Measurements from ENCODE around the gene NUTF2.
A peak's percentile ranks its signal among the peaks of the same experiment; 100 is the strongest.

NUTF2 gene

GRCh38 chr16:67837811-67838210 lies 8.9 kb upstream of the NUTF2 start:
- H3K4me1 ChIP-seq (ENCODE audit: control insufficient read depth, insufficient read depth, low read length, poor library complexity, severe bottlenecking) = no peaks in the 10 kb centered on the region
- no peak overlapping the region for H3K4me3 ChIP-seq (ENCODE audit: extremely low read depth, insufficient read depth, low read length, poor library complexity, severe bottlenecking)
- no peak overlapping the region for H3K27ac ChIP-seq (ENCODE audit: low read depth, low read length, severe bottlenecking)
- no peaks in the 10 kb centered on the region for H3K9me3 ChIP-seq (ENCODE audit: control insufficient read depth, low read length)
- H3K36me3 ChIP-seq (ENCODE audit: control insufficient read depth, insufficient read depth, low read length) = no peaks in the 10 kb centered on the region
- 93 to 100% methylated on average over 1 to 2 of the region's 2 CpGs for WGBS, 2 experiments (ENCODE audit: insufficient coverage in 2 of 2)

GRCh38 chr16:67841198-67841815 lies 5.4 kb upstream of the NUTF2 start:
- H3K4me1 ChIP-seq (ENCODE audit: control insufficient read depth, insufficient read depth, low read length, poor library complexity, severe bottlenecking) = peaks cover 27% of the 10 kb centered on the region
- peak overlapping the region; percentile 82 for H3K27ac ChIP-seq (ENCODE audit: low read depth, low read length, severe bottlenecking)
- no peaks in the 10 kb centered on the region for H3K9me3 ChIP-seq (ENCODE audit: control insufficient read depth, low read length)
- H3K36me3 ChIP-seq (ENCODE audit: control insufficient read depth, insufficient read depth, low read length) = peaks cover 4% of the 10 kb centered on the region
- 64 to 70% methylated on average over 17 of the region's 17 CpGs for WGBS, 2 experiments (ENCODE audit: insufficient coverage in 2 of 2)
- H3K4me3 ChIP-seq (ENCODE audit: extremely low read depth, insufficient read depth, low read length, poor library complexity, severe bottlenecking) = peak overlapping the region; percentile 62

GRCh38 chr16:67841816-67842508 lies 4.8 kb upstream of the NUTF2 start, which contains the start of gene THAP11:
Gene THAP11, plus strand, starts transcription at chr16:67842320. Its CDS starts 235 bp downstream, at chr16:67842555.
- peaks cover 27% of the 10 kb centered on the region for H3K4me1 ChIP-seq (ENCODE audit: control insufficient read depth, insufficient read depth, low read length, poor library complexity, severe bottlenecking)
- H3K27ac ChIP-seq (ENCODE audit: low read depth, low read length, severe bottlenecking) = peak within 1 kb of the TSS; percentile 82
- 0 to 2% methylated on average over 68 to 73 of the region's 83 CpGs for WGBS, 2 experiments (ENCODE audit: insufficient coverage in 2 of 2)
- H3K9me3 ChIP-seq (ENCODE audit: control insufficient read depth, low read length) = no peaks in the 10 kb centered on the region
- H3K36me3 ChIP-seq (ENCODE audit: control insufficient read depth, insufficient read depth, low read length) = peaks cover 4% of the 10 kb centered on the region
- H3K4me3 ChIP-seq (ENCODE audit: extremely low read depth, insufficient read depth, low read length, poor library complexity, severe bottlenecking) = peak within 1 kb of the TSS; percentile 62

GRCh38 chr16:67842509-67843342 lies 4.0 kb upstream of the NUTF2 start:
- peak overlapping the region; percentile 82 for H3K27ac ChIP-seq (ENCODE audit: low read depth, low read length, severe bottlenecking)
- 2% methylated on average over 60 to 62 of the region's 67 CpGs for WGBS, 2 experiments (ENCODE audit: insufficient coverage in 2 of 2)

GRCh38 chr16:67843343-67843765 lies 3.4 kb upstream of the NUTF2 start:
- H3K27ac ChIP-seq (ENCODE audit: low read depth, low read length, severe bottlenecking) = peak overlapping the region; percentile 82
- peaks cover 27% of the 10 kb centered on the region for H3K4me1 ChIP-seq (ENCODE audit: control insufficient read depth, insufficient read depth, low read length, poor library complexity, severe bottlenecking)
- WGBS, 2 experiments (ENCODE audit: insufficient coverage in 2 of 2) = 35 to 39% methylated on average over 11 of the region's 11 CpGs
- H3K9me3 ChIP-seq (ENCODE audit: control insufficient read depth, low read length) = no peaks in the 10 kb centered on the region
- H3K36me3 ChIP-seq (ENCODE audit: control insufficient read depth, insufficient read depth, low read length) = peaks cover 7% of the 10 kb centered on the region
- H3K4me3 ChIP-seq (ENCODE audit: extremely low read depth, insufficient read depth, low read length, poor library complexity, severe bottlenecking) = peak overlapping the region; percentile 62

More at GRCh38 chr16:67842509-67843342, 4.0 kb upstream of the NUTF2 start:
- no peaks in the 10 kb centered on the region for H3K9me3 ChIP-seq (ENCODE audit: control insufficient read depth, low read length)
- peaks cover 27% of the 10 kb centered on the region for H3K4me1 ChIP-seq (ENCODE audit: control insufficient read depth, insufficient read depth, low read length, poor library complexity, severe bottlenecking)
- H3K4me3 ChIP-seq (ENCODE audit: extremely low read depth, insufficient read depth, low read length, poor library complexity, severe bottlenecking) = peak overlapping the region; percentile 62
- peaks cover 4% of the 10 kb centered on the region for H3K36me3 ChIP-seq (ENCODE audit: control insufficient read depth, insufficient read depth, low read length)

- no peaks in the 10 kb centered on the region for H3K9me3 ChIP-seq (ENCODE audit: control insufficient read depth, low read length)
- H3K4me3 ChIP-seq (ENCODE audit: extremely low read depth, insufficient read depth, low read length, poor library complexity, severe bottlenecking) = no peak overlapping the region
- WGBS, 2 experiments (ENCODE audit: insufficient coverage in 2 of 2) = 65 to 88% methylated on average over 3 to 4 of the region's 4 CpGs
- no peak overlapping the region for H3K27ac ChIP-seq (ENCODE audit: low read depth, low read length, severe bottlenecking)
- peaks cover 27% of the 10 kb centered on the region for H3K4me1 ChIP-seq (ENCODE audit: control insufficient read depth, insufficient read depth, low read length, poor library complexity, severe bottlenecking)
- peaks cover 17% of the 10 kb centered on the region for H3K36me3 ChIP-seq (ENCODE audit: control insufficient read depth, insufficient read depth, low read length)
Measured at GRCh38 chr16:67844497-67844896, 2.2 kb upstream of the NUTF2 start.

- Histone ChIP-seq H3K4me3 (ENCODE audit: extremely low read depth, insufficient read depth, low read length, poor library complexity, severe bottlenecking) (peak overlapping the region; percentile 99), H3K27ac (ENCODE audit: low read depth, low read length, severe bottlenecking) (peak overlapping the region; percentile 93), H3K36me3 (ENCODE audit: control insufficient read depth, insufficient read depth, low read length) (peaks cover 20% of the 10 kb centered on the region), H3K9me3 (ENCODE audit: control insufficient read depth, low read length) (no peaks in the 10 kb centered on the region), H3K4me1 (ENCODE audit: control insufficient read depth, insufficient read depth, low read length, poor library complexity, severe bottlenecking) (peaks cover 27% of the 10 kb centered on the region)
- 87 to 93% methylated on average over 5 of the region's 5 CpGs for WGBS, 2 experiments (ENCODE audit: insufficient coverage in 2 of 2)
Measured at GRCh38 chr16:67845291-67846062, 1.3 kb upstream of the NUTF2 start.

GRCh38 chr16:67846063-67846319 lies 742 bp upstream of the NUTF2 start:
- 100% methylated on average over 1 of the region's 2 CpGs; no CpG with 5 or more reads in 1 of the 2 experiments for WGBS, 2 experiments (ENCODE audit: insufficient coverage in 2 of 2)
- H3K27ac ChIP-seq (ENCODE audit: low read depth, low read length, severe bottlenecking) = peak overlapping the region; percentile 93
- peaks cover 27% of the 10 kb centered on the region for H3K4me1 ChIP-seq (ENCODE audit: control insufficient read depth, insufficient read depth, low read length, poor library complexity, severe bottlenecking)
- H3K36me3 ChIP-seq (ENCODE audit: control insufficient read depth, insufficient read depth, low read length) = peaks cover 25% of the 10 kb centered on the region
- H3K4me3 ChIP-seq (ENCODE audit: extremely low read depth, insufficient read depth, low read length, poor library complexity, severe bottlenecking) = peak overlapping the region; percentile 99
- H3K9me3 ChIP-seq (ENCODE audit: control insufficient read depth, low read length) = no peaks in the 10 kb centered on the region

GRCh38 chr16:67847064-67847861 lies 530 bp downstream of the NUTF2 start, which contains the start of gene CENPT:
Gene CENPT, minus strand, starts transcription at chr16:67847693. Its CDS starts 13,834 bp downstream, at chr16:67833859.
- H3K4me3 ChIP-seq (ENCODE audit: extremely low read depth, insufficient read depth, low read length, poor library complexity, severe bottlenecking) = peak within 1 kb of the TSS; percentile 99
- H3K9me3 ChIP-seq (ENCODE audit: control insufficient read depth, low read length) = no peaks in the 10 kb centered on the region
- peaks cover 27% of the 10 kb centered on the region for H3K4me1 ChIP-seq (ENCODE audit: control insufficient read depth, insufficient read depth, low read length, poor library complexity, severe bottlenecking)
- WGBS, 2 experiments (ENCODE audit: insufficient coverage in 2 of 2) = 1% methylated on average over 36 to 57 of the region's 62 CpGs
- H3K36me3 ChIP-seq (ENCODE audit: control insufficient read depth, insufficient read depth, low read length) = peaks cover 38% of the 10 kb centered on the region
- H3K27ac ChIP-seq (ENCODE audit: low read depth, low read length, severe bottlenecking) = peak within 1 kb of the TSS; percentile 93
